Naive thymus-derived CD4-positive, alpha-beta T cell (primary cell): ENCODE data around the gene DUSP28. TPM values are rescaled to one million over a fixed set of nuclear protein-coding genes. Genes with fewer than 3 reads are reported as not detected.

Experiments used
- ATAC-seq: fragments of 150-1000 bp; cut with Tn5 transposase; 2 replicates; pipeline ENCODE4 v1.10.0; 2021; ENCODE audit warnings: mild to moderate bottlenecking, moderate library complexity
- CTCF ChIA-PET: fragments of 350-600 bp; sonication (Branson Sonifier 250); formaldehyde crosslinking; loops from one replicate; lab custom pipeline; 2021; ENCODE audit warnings: antibody characterized with exemption; lab: Charles Lee
- POLR2A ChIA-PET: fragments of 350-600 bp; sonication (Branson Sonifier 250); formaldehyde crosslinking; loops from one replicate; lab custom pipeline; 2021; ENCODE audit warnings: antibody characterized with exemption, inconsistent platforms; lab: Charles Lee
- DNase-seq, 9 donors: peaks; one replicate each; pipeline versions ENCODE4 v3.0.0 to v3.0.0-alpha.2; 2020 to 2022; ENCODE audit warnings: mixed read lengths in 1 of 9
- H3K27ac ChIP-seq: one replicate; pipeline ENCODE4 v1.7.0; 2013; ENCODE audit warnings: mild to moderate bottlenecking, low read depth, low read length, moderate library complexity
- H3K27me3 ChIP-seq, 2 donors: one replicate each; pipeline ENCODE4 v1.7.0; 2013; ENCODE audit warnings: low read length in 2 of 2, mild to moderate bottlenecking in 2 of 2, moderate library complexity in 2 of 2; ENCODE audit not compliant: control insufficient read depth in 2 of 2, insufficient read depth in 2 of 2
- H3K36me3 ChIP-seq, 3 experiments: 1 replicate in 2 of 3; 2 replicates in 1 of 3; pipeline ENCODE4 v1.7.0; 2013; ENCODE audit warnings: low read length in 3 of 3, mild to moderate bottlenecking in 3 of 3, moderate library complexity in 1 of 3; ENCODE audit not compliant: insufficient read depth in 3 of 3, control insufficient read depth in 2 of 3
- H3K4me1 ChIP-seq, 2 donors: one replicate each; pipeline ENCODE4 v1.7.0; 2013; ENCODE audit warnings: low read length in 2 of 2, mild to moderate bottlenecking in 2 of 2, moderate library complexity in 1 of 2; ENCODE audit not compliant: control insufficient read depth in 2 of 2, insufficient read depth in 2 of 2
- H3K4me3 ChIP-seq: 2 replicates; pipeline ENCODE4 v1.7.0; 2013; ENCODE audit warnings: mild to moderate bottlenecking, low read length
- H3K9me3 ChIP-seq, 3 experiments: 1 replicate in 2 of 3; 2 replicates in 1 of 3; pipeline ENCODE4 v1.7.0; 2013; ENCODE audit warnings: low read length in 3 of 3; ENCODE audit not compliant: control insufficient read depth in 2 of 3
- H3K27ac Mint-ChIP-seq, 9 donors: one replicate each; pipeline ENCODE4 v1.8.0; 2020 to 2022; ENCODE audit warnings: mixed read lengths in 9 of 9, mild to moderate bottlenecking in 8 of 9, moderate library complexity in 5 of 9, inconsistent platforms in 2 of 9
- H3K27me3 Mint-ChIP-seq, 5 donors: one replicate each; pipeline ENCODE4 v1.8.0; 2021 to 2022; ENCODE audit warnings: mixed read lengths in 5 of 5, mild to moderate bottlenecking in 1 of 5
- H3K36me3 Mint-ChIP-seq, 5 donors: one replicate each; pipeline ENCODE4 v1.8.0; 2020 to 2022; ENCODE audit warnings: mixed read lengths in 5 of 5, mild to moderate bottlenecking in 3 of 5, inconsistent platforms in 1 of 5
- H3K4me1 Mint-ChIP-seq, 7 donors: one replicate each; pipeline ENCODE4 v1.8.0; 2020 to 2022; ENCODE audit warnings: mixed read lengths in 7 of 7, mild to moderate bottlenecking in 3 of 7, inconsistent platforms in 1 of 7
- H3K4me3 Mint-ChIP-seq, 10 donors: one replicate each; pipeline ENCODE4 v1.8.0; 2020 to 2022; ENCODE audit warnings: mild to moderate bottlenecking in 10 of 10, mixed read lengths in 10 of 10, moderate library complexity in 6 of 10, inconsistent platforms in 2 of 10
- H3K9me3 Mint-ChIP-seq, 11 donors: one replicate each; pipeline ENCODE4 v1.8.0; 2020 to 2022; ENCODE audit warnings: mixed read lengths in 11 of 11, mild to moderate bottlenecking in 4 of 11, inconsistent platforms in 1 of 11, moderate library complexity in 1 of 11
- intact Hi-C, 2 donors: fragments of 100-400 bp; cut with micrococcal nuclease; formaldehyde crosslinking; loops; one replicate each; pipeline ENCODE4 v1.15.1; 2023
- polyA plus RNA-seq, 2 donors: library from polyadenylated mRNA; unstranded; fragments of 300-500 nt; fragmentation: Illumina TruSeq; gene quantifications; one replicate each; pipeline ENCODE4 v1.2.3, GENCODE V29; 2021
- total RNA-seq, 6 experiments: library from RNA in 5 of 6; stranded (reverse) in 5 of 6; gene quantifications; 1 replicate in 5 of 6; 2 replicates in 1 of 6; pipeline ENCODE4 v1.2.3 and lab custom pipeline; 2021 to 2026

Gene DUSP28
- total and polyA plus RNA-seq, 7 experiments from 2014 or later: 11.1 to 30.1 (median 17.8) TPM

DNA sequence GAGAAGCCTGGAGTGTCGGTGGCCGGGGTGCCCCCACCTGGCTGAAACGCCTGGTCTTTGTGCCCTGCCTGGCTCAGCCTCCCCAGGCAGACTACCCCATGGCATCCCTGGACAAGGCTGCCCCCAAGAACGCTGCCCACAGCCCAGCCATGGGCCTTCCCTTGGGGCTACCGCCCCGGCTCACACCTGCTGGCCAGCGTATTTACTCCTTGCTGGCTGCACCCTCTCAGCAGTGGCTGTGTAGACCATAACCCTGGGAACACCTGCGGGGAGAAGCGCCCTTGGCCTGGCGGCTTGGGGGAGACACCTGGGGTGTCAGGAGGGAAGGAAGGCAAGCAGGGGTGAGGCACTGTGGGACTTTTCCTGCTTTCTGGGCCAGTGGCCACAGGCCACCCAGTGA, 43.7 kb downstream of the DUSP28 start:
- no peak overlapping the region for H3K4me3 Mint-ChIP-seq
- Histone ChIP-seq H3K4me1 (no peaks in the 10 kb centered on the region), H3K36me3 (peaks cover 0 to 33% (median 0%) of the 10 kb centered on the region in 3 experiments), H3K4me3 (no peak overlapping the region), H3K27me3 (no peaks in the 10 kb centered on the region), H3K27ac (no peak overlapping the region), H3K9me3 (no peaks in the 10 kb centered on the region)
- no peaks in the 10 kb centered on the region for H3K27me3 Mint-ChIP-seq
- peaks cover 0 to 10% (median 0%) of the 10 kb centered on the region in 7 donors for H3K4me1 Mint-ChIP-seq
- ChIA-PET POLR2A (no interaction called here), CTCF (no interaction called here)
- DNase-seq (peak in 1 of 9 donors; percentile 7), ATAC-seq (no peak)
- H3K9me3 Mint-ChIP-seq: no peaks in the 10 kb centered on the region
- intact Hi-C loops: no loop called here
- no peak overlapping the region for H3K27ac Mint-ChIP-seq
- peaks cover 0 to 8% (median under 1%) of the 10 kb centered on the region in 5 donors for H3K36me3 Mint-ChIP-seq

DNA sequence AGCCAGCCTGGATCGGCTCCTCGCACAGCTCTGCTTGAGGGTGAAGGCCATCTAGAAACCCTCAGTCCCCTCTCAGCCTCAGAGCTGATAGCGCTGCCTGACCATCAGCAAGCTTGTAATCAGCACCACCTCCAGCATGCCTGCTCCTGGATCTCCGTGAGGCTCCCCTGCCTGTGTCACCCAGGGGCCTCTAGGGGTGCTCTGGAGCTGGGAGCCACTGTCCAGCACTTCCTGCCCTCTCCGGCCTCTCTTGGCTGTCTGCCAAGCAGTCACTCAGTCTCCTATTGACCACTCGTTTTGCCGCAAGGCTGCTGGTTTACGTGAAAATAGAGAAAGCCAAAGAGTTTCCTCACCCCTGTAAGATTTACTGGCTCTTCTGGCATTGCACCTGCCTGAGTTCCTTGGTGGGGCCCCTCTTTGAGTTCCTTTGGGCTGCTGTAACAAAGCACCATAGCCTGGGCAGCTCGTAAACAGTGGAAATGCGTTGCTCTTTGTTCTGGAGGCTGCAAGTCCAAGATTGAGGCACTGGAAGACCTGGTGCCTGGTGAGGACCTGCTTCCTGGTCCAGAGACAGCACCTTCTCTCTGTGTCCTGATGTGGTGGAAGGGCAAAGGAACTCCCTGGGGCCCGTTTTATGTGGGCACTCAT, 44.3 kb downstream of the DUSP28 start:
- Histone ChIP-seq H3K36me3 (peaks cover 0 to 27% (median 0%) of the 10 kb centered on the region in 3 experiments), H3K27me3 (no peaks in the 10 kb centered on the region), H3K4me1 (no peaks in the 10 kb centered on the region), H3K9me3 (no peaks in the 10 kb centered on the region), H3K27ac (no peak overlapping the region), H3K4me3 (no peak overlapping the region)
- CTCF ChIA-PET: no interaction called here
- Mint-ChIP-seq H3K4me3 (no peak overlapping the region), H3K9me3 (no peaks in the 10 kb centered on the region), H3K4me1 (peaks cover 0 to 13% (median 0%) of the 10 kb centered on the region in 7 donors), H3K27ac (no peak overlapping the region), H3K27me3 (no peaks in the 10 kb centered on the region), H3K36me3 (peaks cover 0 to 8% (median 4%) of the 10 kb centered on the region in 5 donors)
- intact Hi-C loops: no loop called here
- ATAC-seq: peak; percentile 55
- POLR2A ChIA-PET: no interaction called here
- peak in 1 of 9 donors; percentile 6 for DNase-seq

DNA sequence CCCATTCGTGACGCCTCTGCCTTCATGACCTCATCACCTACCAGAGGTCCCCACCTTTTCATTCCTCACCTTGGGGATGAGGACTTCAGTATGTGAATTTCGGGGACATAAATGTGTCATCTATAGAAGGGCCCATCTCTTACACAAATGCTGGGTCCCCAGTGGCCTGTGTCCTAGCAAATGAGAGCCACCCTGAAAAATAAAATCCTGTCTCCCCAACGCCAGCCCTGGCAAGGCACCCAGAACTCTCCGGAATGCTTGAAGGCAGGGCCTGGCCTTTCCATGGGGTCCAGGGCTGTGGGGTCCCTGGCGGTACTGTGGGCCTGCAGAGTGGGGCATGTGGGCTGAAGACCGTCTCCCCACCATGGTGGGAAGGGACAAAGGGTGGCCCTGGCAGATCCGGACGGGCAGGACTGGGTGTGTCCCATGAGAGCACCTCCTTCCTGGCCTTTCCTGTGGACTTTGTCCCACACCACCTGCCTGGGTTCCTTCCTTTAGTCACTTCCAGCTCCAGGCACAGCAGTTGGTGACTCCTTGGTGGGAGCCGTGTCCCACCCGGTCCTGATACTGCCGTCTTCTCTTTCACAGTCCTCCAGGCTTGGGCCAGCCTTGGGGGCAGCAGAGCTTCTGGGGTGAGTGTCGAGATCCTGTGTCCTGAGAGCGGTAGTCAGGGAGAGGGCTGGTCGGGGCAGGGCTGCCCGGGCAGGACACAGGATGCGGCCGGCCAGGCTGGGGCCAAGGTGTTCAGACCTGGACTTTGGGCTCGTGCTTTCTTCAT, 45.0 kb downstream of the DUSP28 start:
- POLR2A ChIA-PET: no interaction called here
- Mint-ChIP-seq H3K27ac (no peak overlapping the region), H3K4me1 (peaks cover 0 to 13% (median 0%) of the 10 kb centered on the region in 7 donors)

GRCh38 chr2:240605867-240606743, 45.9 kb downstream of the DUSP28 start:
- peaks cover under 1 to 8% (median 7%) of the 10 kb centered on the region in 5 donors for H3K36me3 Mint-ChIP-seq
- H3K4me1 Mint-ChIP-seq: peaks cover 0 to 14% (median under 1%) of the 10 kb centered on the region in 7 donors
- no peak overlapping the region for H3K4me3 ChIP-seq
- no peak for ATAC-seq
- intact Hi-C loops: no loop called here
- H3K27ac ChIP-seq: no peak overlapping the region
- H3K27me3 Mint-ChIP-seq: no peaks in the 10 kb centered on the region
- peak in 1 of 9 donors; percentile 6 for DNase-seq
- ChIA-PET POLR2A (no interaction called here), CTCF (no interaction called here)
- H3K36me3 ChIP-seq: peaks cover 0 to 11% (median 0%) of the 10 kb centered on the region in 3 experiments
- no peaks in the 10 kb centered on the region for H3K9me3 Mint-ChIP-seq
- no peaks in the 10 kb centered on the region for H3K9me3 ChIP-seq
- no peaks in the 10 kb centered on the region for H3K4me1 ChIP-seq
- H3K27me3 ChIP-seq: no peaks in the 10 kb centered on the region
- H3K4me3 Mint-ChIP-seq: no peak overlapping the region
- H3K27ac Mint-ChIP-seq: peak overlapping the region in 1 of 9 donors; percentile 12

More for the DNA sequence above, 45.0 kb downstream of the DUSP28 start:
- intact Hi-C loops: no loop called here
- no peaks in the 10 kb centered on the region for H3K4me1 ChIP-seq
- no peak overlapping the region for H3K4me3 ChIP-seq
- H3K36me3 Mint-ChIP-seq: peaks cover 0 to 7% (median 6%) of the 10 kb centered on the region in 5 donors
- no peak overlapping the region for H3K4me3 Mint-ChIP-seq
- no peaks in the 10 kb centered on the region for H3K27me3 ChIP-seq
- no peak overlapping the region for H3K27ac ChIP-seq
- CTCF ChIA-PET: no interaction called here
- H3K27me3 Mint-ChIP-seq: no peaks in the 10 kb centered on the region
- H3K9me3 Mint-ChIP-seq: no peaks in the 10 kb centered on the region
- no peaks in the 10 kb centered on the region for H3K9me3 ChIP-seq
- ATAC-seq (no peak), DNase-seq (peak in 1 of 9 donors; percentile 1)
- peaks cover 0 to 20% (median 0%) of the 10 kb centered on the region in 3 experiments for H3K36me3 ChIP-seq

DNA sequence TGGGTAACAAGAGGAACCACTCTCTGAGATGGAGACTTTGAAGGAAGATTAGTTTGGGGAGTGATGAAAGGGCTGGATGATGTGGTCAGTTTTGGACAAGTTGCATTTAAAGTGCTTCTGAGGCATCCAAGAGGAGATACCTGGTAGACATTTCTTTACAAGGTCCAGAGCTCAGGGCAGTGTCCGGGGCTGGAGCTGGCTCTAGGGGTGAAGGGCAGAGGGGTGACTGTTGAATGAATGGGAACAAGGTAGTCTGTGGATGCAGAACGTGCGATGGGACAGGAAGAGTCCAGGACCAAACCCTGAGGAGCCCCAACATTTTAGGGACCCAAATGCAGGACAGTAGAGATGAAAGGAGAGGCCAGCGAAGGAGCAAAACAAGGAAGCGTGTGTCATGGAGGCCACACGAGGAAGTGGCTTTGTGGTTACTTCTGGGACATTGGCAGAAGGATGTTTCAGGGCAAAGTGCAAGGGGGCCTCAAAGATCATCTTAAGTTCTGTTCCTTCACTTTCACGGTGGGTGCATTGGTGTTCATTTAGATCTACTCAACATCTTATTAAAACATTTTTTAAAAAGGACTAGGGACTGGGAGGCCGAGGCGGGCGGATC, 51.5 kb downstream of the DUSP28 start:
- Histone ChIP-seq H3K4me1 (peaks cover 0 to 16% of the 10 kb centered on the region in 2 donors), H3K4me3 (no peak overlapping the region), H3K27ac (no peak overlapping the region), H3K27me3 (no peaks in the 10 kb centered on the region), H3K36me3 (no peaks in the 10 kb centered on the region), H3K9me3 (no peaks in the 10 kb centered on the region)
- ChIA-PET CTCF (no interaction called here), POLR2A (no interaction called here)
- intact Hi-C loops: loop anchor here in 1 of 2 donors (2.0 kb wide), 1 partner anchor 45 kb away; no protein-coding TSS in a partner anchor
- peaks cover 0 to 3% (median 0%) of the 10 kb centered on the region in 11 donors for H3K9me3 Mint-ChIP-seq
- DNase-seq (no peak), ATAC-seq (peak; percentile 73)
- peak overlapping the region in 4 of 10 donors; percentile 11 to 72 (median 30) for H3K4me3 Mint-ChIP-seq
- H3K4me1 Mint-ChIP-seq: peaks cover 0 to 28% (median 11%) of the 10 kb centered on the region in 7 donors
- no peaks in the 10 kb centered on the region for H3K27me3 Mint-ChIP-seq
- peaks cover 7 to 26% (median 13%) of the 10 kb centered on the region in 5 donors for H3K36me3 Mint-ChIP-seq
- H3K27ac Mint-ChIP-seq: peak overlapping the region in 5 of 9 donors; percentile 14 to 70 (median 33)
